Mucosa of descending colon (tissue), 3 donors: Measurements from ENCODE around the gene VSIG8. TPM values are rescaled to one million over a fixed set of nuclear protein-coding genes. Genes with fewer than 3 reads are reported as not detected.

ENCODE experiments used
- ATAC-seq: fragments of 200-7000 bp; cut with Tn5 transposase; one replicate; pipeline ENCODE4 v1.9.1; 2020; ENCODE audit warnings: mild to moderate bottlenecking, moderate library complexity
- DNase-seq, 3 donors: peaks; one replicate each; pipeline ENCODE4 v3.0.0-alpha.2; 2020
- H3K36me3 ChIP-seq: fragments of 200-600 bp; one replicate; pipeline ENCODE4 v1.8.0; 2021; ENCODE audit warnings: low read depth, mild to moderate bottlenecking
- H3K4me1 ChIP-seq: fragments of 200-600 bp; one replicate; pipeline ENCODE4 v1.8.0; 2021; ENCODE audit warnings: low read depth, mild to moderate bottlenecking
- H3K4me3 ChIP-seq: fragments of 200-600 bp; one replicate; pipeline ENCODE4 v1.8.0; 2021; ENCODE audit warnings: mild to moderate bottlenecking
- H3K9me3 ChIP-seq: fragments of 200-600 bp; one replicate; pipeline ENCODE4 v1.8.0; 2021; ENCODE audit warnings: mild to moderate bottlenecking
- CTCF ChIP-seq: fragments of 200-600 bp; IDR thresholded peaks from one replicate; pipeline ENCODE4 v1.8.0; 2022; ENCODE audit warnings: antibody characterized with exemption, mild to moderate bottlenecking
- intact Hi-C, 2 donors: fragments of 100-400 bp; cut with DNase I in 1 of 2; cut with micrococcal nuclease in 1 of 2; formaldehyde crosslinking; loops; one replicate each; pipeline versions ENCODE4 v1.11.0 to v1.11.1; 2022; cut with DNase I, micrococcal nuclease
- total RNA-seq, 3 donors: library from RNA; stranded (reverse); fragmentation: NEBNext Ultra II Directional in 2 of 3; extraction: Animal tissue kit (Norgen Biotek cat#: 25700) in 2 of 3; gene quantifications; one replicate each; pipeline versions ENCODE4 v1.2.1 to v1.2.4, GENCODE V29; 2021 to 2023
- donor health status: DM: no; HTN: no; CAD: no; lungs with moderate emphysema.
- donor health status: DM: no; HTN: no; CAD: no.
- donor health status: DM: no; HTN: yes; CAD: no.

Gene VSIG8
- total RNA-seq, 3 donors from 2014 or later, result not detected

GRCh38 chr1:159849626-159850366 is 12.7 kb downstream of the VSIG8 start:
- no peak for TF ChIP-seq CTCF

DNA sequence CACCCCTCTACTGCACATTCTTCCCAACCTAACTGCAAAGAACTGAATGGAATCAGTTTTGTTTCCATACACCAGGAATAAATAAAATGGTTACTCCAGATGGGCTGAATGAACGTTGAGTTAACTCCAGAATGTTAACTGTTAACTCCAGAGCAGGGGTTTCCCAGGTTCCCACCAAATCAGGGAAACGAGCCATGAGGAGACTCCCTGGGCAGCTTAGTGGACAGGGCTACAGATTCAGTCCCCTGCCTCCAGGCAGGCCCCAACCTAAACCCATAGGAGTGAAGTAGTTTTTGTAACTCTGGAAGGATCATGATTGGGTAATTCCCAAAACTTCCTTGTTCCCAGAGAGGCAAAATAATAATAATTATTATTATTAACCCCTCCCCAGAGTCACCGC is 14.1 kb downstream of the VSIG8 start:
- intact Hi-C loops, result no loop called here
- Histone ChIP-seq H3K36me3 (no peaks in the 10 kb centered on the region), H3K4me3 (no peak overlapping the region), H3K4me1 (peaks cover 6% of the 10 kb centered on the region), H3K9me3 (no peaks in the 10 kb centered on the region)
- no peak for TF ChIP-seq CTCF
- DNase-seq, result no peak
- ATAC-seq, result no peak

More at GRCh38 chr1:159849626-159850366, 12.7 kb downstream of the VSIG8 start:
- Histone ChIP-seq H3K36me3 (no peaks in the 10 kb centered on the region), H3K4me3 (no peak overlapping the region), H3K4me1 (peaks cover 11% of the 10 kb centered on the region), H3K9me3 (no peaks in the 10 kb centered on the region)
- intact Hi-C loops, result no loop called here
- DNase-seq (no peak), ATAC-seq (peak; percentile 17)

GRCh38 chr1:159847231-159847630 is 15.2 kb downstream of the VSIG8 start:
- ATAC-seq, result no peak
- Histone ChIP-seq H3K4me1 (peaks cover 4% of the 10 kb centered on the region), H3K9me3 (no peaks in the 10 kb centered on the region), H3K4me3 (no peak overlapping the region), H3K36me3 (no peaks in the 10 kb centered on the region)
- TF ChIP-seq CTCF, result no peak
- DNase-seq, result no peak
- intact Hi-C loops, result no loop called here

GRCh38 chr1:159845751-159846629 is 16.5 kb downstream of the VSIG8 start:
- Histone ChIP-seq H3K4me3 (no peak overlapping the region), H3K36me3 (no peaks in the 10 kb centered on the region), H3K9me3 (no peaks in the 10 kb centered on the region), H3K4me1 (peaks cover 4% of the 10 kb centered on the region)
- ATAC-seq, result peak; percentile 82
- TF ChIP-seq CTCF, result no peak
- intact Hi-C loops, result no loop called here
- peak in 2 of 3 donors; percentile 43 to 55 for DNase-seq

GRCh38 chr1:159843459-159843858 is 19.0 kb downstream of the VSIG8 start:
- TF ChIP-seq CTCF, result no peak
- H3K4me1 ChIP-seq, result no peaks in the 10 kb centered on the region
- ATAC-seq (no peak), DNase-seq (no peak)
- no peak overlapping the region for H3K4me3 ChIP-seq
- no peaks in the 10 kb centered on the region for H3K36me3 ChIP-seq
- H3K9me3 ChIP-seq, result no peaks in the 10 kb centered on the region
- intact Hi-C loops, result no loop called here
